ENCODE data around the gene RASIP1.

RASIP1 gene

GRCh38 chr19:48716562-48717291 is 23.7 kb downstream of the RASIP1 start (continued):
- TF ChIP-seq, protein P1, sequence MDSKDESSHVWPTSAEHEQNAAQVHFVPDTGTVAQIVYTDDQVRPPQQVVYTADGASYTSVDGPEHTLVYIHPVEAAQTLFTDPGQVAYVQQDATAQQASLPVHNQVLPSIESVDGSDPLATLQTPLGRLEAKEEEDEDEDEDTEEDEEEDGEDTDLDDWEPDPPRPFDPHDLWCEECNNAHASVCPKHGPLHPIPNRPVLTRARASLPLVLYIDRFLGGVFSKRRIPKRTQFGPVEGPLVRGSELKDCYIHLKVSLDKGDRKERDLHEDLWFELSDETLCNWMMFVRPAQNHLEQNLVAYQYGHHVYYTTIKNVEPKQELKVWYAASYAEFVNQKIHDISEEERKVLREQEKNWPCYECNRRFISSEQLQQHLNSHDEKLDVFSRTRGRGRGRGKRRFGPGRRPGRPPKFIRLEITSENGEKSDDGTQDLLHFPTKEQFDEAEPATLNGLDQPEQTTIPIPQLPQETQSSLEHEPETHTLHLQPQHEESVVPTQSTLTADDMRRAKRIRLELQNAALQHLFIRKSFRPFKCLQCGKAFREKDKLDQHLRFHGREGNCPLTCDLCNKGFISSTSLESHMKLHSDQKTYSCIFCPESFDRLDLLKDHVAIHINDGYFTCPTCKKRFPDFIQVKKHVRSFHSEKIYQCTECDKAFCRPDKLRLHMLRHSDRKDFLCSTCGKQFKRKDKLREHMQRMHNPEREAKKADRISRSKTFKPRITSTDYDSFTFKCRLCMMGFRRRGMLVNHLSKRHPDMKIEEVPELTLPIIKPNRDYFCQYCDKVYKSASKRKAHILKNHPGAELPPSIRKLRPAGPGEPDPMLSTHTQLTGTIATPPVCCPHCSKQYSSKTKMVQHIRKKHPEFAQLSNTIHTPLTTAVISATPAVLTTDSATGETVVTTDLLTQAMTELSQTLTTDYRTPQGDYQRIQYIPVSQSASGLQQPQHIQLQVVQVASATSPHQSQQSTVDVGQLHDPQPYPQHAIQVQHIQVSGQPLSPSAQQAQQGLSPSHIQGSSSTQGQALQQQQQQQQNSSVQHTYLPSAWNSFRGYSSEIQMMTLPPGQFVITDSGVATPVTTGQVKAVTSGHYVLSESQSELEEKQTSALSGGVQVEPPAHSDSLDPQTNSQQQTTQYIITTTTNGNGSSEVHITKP (tag by site-specific recombination; IDR thresholded peaks at IDR 0.05): peak; percentile 83
- TF ChIP-seq MZF1 (tag by site-specific recombination; IDR thresholded peaks at IDR 0.05; ENCODE audit: borderline replicate concordance): no peak
- TF ChIP-seq ZNF48 (tag by site-specific recombination; IDR thresholded peaks at IDR 0.05): no peak
- no peak for TF ChIP-seq ZFP69B (tag by site-specific recombination; IDR thresholded peaks at IDR 0.05)
- TF ChIP-seq, protein P2, sequence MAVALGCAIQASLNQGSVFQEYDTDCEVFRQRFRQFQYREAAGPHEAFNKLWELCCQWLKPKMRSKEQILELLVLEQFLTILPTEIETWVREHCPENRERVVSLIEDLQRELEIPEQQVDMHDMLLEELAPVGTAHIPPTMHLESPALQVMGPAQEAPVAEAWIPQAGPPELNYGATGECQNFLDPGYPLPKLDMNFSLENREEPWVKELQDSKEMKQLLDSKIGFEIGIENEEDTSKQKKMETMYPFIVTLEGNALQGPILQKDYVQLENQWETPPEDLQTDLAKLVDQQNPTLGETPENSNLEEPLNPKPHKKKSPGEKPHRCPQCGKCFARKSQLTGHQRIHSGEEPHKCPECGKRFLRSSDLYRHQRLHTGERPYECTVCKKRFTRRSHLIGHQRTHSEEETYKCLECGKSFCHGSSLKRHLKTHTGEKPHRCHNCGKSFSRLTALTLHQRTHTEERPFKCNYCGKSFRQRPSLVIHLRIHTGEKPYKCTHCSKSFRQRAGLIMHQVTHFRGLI (tag by site-specific recombination; IDR thresholded peaks at IDR 0.05): peak; percentile 59
- no peak for TF ChIP-seq TCF7L2 (IDR thresholded peaks at IDR 0.05; ENCODE audit: borderline replicate concordance, low read depth, low read length)
- TF ChIP-seq, protein P3, sequence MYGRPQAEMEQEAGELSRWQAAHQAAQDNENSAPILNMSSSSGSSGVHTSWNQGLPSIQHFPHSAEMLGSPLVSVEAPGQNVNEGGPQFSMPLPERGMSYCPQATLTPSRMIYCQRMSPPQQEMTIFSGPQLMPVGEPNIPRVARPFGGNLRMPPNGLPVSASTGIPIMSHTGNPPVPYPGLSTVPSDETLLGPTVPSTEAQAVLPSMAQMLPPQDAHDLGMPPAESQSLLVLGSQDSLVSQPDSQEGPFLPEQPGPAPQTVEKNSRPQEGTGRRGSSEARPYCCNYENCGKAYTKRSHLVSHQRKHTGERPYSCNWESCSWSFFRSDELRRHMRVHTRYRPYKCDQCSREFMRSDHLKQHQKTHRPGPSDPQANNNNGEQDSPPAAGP (tag by site-specific recombination; IDR thresholded peaks at IDR 0.05): peak; percentile 80
- no peak for TF ChIP-seq HOXC10 (CRISPR knock-in tag; IDR thresholded peaks at IDR 0.05)
- TF ChIP-seq SP3 (tag by site-specific recombination; IDR thresholded peaks at IDR 0.05): peak; percentile 90
- TF ChIP-seq ZNF677 (tag by site-specific recombination; IDR thresholded peaks at IDR 0.05): no peak
- TF ChIP-seq ZNF157 (tag by site-specific recombination; IDR thresholded peaks at IDR 0.05): no peak
- TF ChIP-seq ZBTB10 (tag by site-specific recombination; IDR thresholded peaks at IDR 0.05): peak; percentile 64
- no peak for TF ChIP-seq SETDB1 (IDR thresholded peaks at IDR 0.05; ENCODE audit: insufficient read length, low read length)
- TF ChIP-seq ZNF19 (tag by site-specific recombination; IDR thresholded peaks at IDR 0.05; ENCODE audit: low read depth): no peak
- TF ChIP-seq ZNF596 (tag by site-specific recombination; IDR thresholded peaks at IDR 0.05): no peak
- TF ChIP-seq FEZF1 (tag by site-specific recombination; IDR thresholded peaks at IDR 0.05): no peak
- no peak for TF ChIP-seq GLI2 (tag by site-specific recombination; IDR thresholded peaks at IDR 0.05; ENCODE audit: borderline replicate concordance, low read depth)
- TF ChIP-seq KLF10 (tag by site-specific recombination; IDR thresholded peaks at IDR 0.05): peak; percentile 61; the same call in 1 of the 2 replicates
- no peak for TF ChIP-seq MEIS1 (CRISPR knock-in tag; IDR thresholded peaks at IDR 0.05; ENCODE audit: borderline replicate concordance)
- peak; percentile 83 for TF ChIP-seq KLF1 (tag by site-specific recombination; IDR thresholded peaks at IDR 0.05)
- peak; percentile 91 for TF ChIP-seq ZIC2 (tag by site-specific recombination; IDR thresholded peaks at IDR 0.05)
- no peak for TF ChIP-seq ZNF629 (tag by site-specific recombination; IDR thresholded peaks at IDR 0.05)
- TF ChIP-seq ZNF560 (tag by site-specific recombination; IDR thresholded peaks at IDR 0.05; ENCODE audit: borderline replicate concordance): no peak
- TF ChIP-seq ZNF707 (tag by site-specific recombination; IDR thresholded peaks at IDR 0.05): no peak
- no peak for TF ChIP-seq ZBTB6 (tag by site-specific recombination; IDR thresholded peaks at IDR 0.05)
- no peak for TF ChIP-seq ZNF549 (tag by site-specific recombination; IDR thresholded peaks at IDR 0.05)
- TF ChIP-seq ZNF433 (tag by site-specific recombination; IDR thresholded peaks at IDR 0.05; ENCODE audit: low read depth): no peak
- TF ChIP-seq ZNF626 (tag by site-specific recombination; IDR thresholded peaks at IDR 0.05): no peak
- no peak for TF ChIP-seq ZBTB7A (tag by site-specific recombination; IDR thresholded peaks at IDR 0.05; ENCODE audit: low read depth)
- no peak for TF ChIP-seq ZNF292 (tag by site-specific recombination; IDR thresholded peaks at IDR 0.05; ENCODE audit: borderline replicate concordance, low read depth)
- peak; percentile 82 for TF ChIP-seq ZBTB17 (tag by site-specific recombination; IDR thresholded peaks at IDR 0.05)
